DND-41 (cell line): ENCODE results near the gene GUCY2F.

ENCODE experiments used
- ATAC-seq: fragments of 200-7000 bp; cut with Tn5 transposase; 3 replicates; pipeline ENCODE4 v1.9.1; 2021; ENCODE audit warnings: low read depth; ENCODE audit not compliant: insufficient read depth
- DNase-seq: peaks from one replicate; pipeline ENCODE4 v3.0.0-alpha.2; 2020
- H2AFZ ChIP-seq: 2 replicates; pipeline ENCODE4 v1.6.0; 2012; ENCODE audit warnings: low read depth, low read length
- H3K27ac ChIP-seq: 2 replicates; pipeline ENCODE4 v1.5.1; 2012; ENCODE audit warnings: low read length, inconsistent platforms
- H3K27me3 ChIP-seq: fragments of 200-600 bp; sonication (generic); 2 replicates; pipeline ENCODE4 v1.6.0; 2012; ENCODE audit warnings: low read length, mild to moderate bottlenecking, inconsistent platforms; ENCODE audit not compliant: insufficient read depth, poor library complexity
- H3K36me3 ChIP-seq: 2 replicates; pipeline ENCODE4 v1.5.1; 2012; ENCODE audit warnings: low read length, inconsistent platforms; ENCODE audit not compliant: insufficient read depth
- H3K4me1 ChIP-seq: 2 replicates; pipeline ENCODE4 v1.5.1; 2012; ENCODE audit warnings: mild to moderate bottlenecking, low read length; ENCODE audit not compliant: insufficient read depth
- H3K4me2 ChIP-seq: 2 replicates; pipeline ENCODE4 v1.6.0; 2012; ENCODE audit warnings: mild to moderate bottlenecking, moderate library complexity, low read length, inconsistent platforms; ENCODE audit not compliant: insufficient read depth
- H3K4me3 ChIP-seq, 2 experiments: fragments of 200-600 bp in 1 of 2; shearing (Covaris generic) in 1 of 2; 2 replicates each; pipeline ENCODE4 v1.5.1; 2012 to 2016; ENCODE audit warnings: inconsistent platforms in 2 of 2, low read length in 2 of 2, mild to moderate bottlenecking in 2 of 2, low read depth in 1 of 2, moderate library complexity in 1 of 2
- H3K79me2 ChIP-seq: 2 replicates; pipeline ENCODE4 v1.6.0; 2012; ENCODE audit warnings: low read length, inconsistent platforms; ENCODE audit not compliant: insufficient read depth
- H3K9ac ChIP-seq: 2 replicates; pipeline ENCODE4 v1.6.0; 2012; ENCODE audit warnings: low read depth, mild to moderate bottlenecking, inconsistent platforms, low read length, moderate library complexity
- H3K9me3 ChIP-seq: 2 replicates; pipeline ENCODE4 v1.5.1; 2012; ENCODE audit warnings: low read length, moderate library complexity, mild to moderate bottlenecking, inconsistent platforms; ENCODE audit not compliant: insufficient read depth, severe bottlenecking
- H4K20me1 ChIP-seq: 2 replicates; pipeline ENCODE4 v1.6.0; 2012; ENCODE audit warnings: low read length; ENCODE audit not compliant: insufficient read depth
- EZH2 ChIP-seq: IDR thresholded peaks from 3 replicates; pipeline ENCODE4 v1.6.1; 2012; ENCODE audit warnings: borderline replicate concordance, low read depth, mild to moderate bottlenecking, moderate library complexity, low read length, inconsistent platforms; ENCODE audit not compliant: severe bottlenecking
- TF ChIP-seq, protein P1 (sequence below): IDR thresholded peaks from 2 replicates; pipeline ENCODE4 v1.5.1; 2012; ENCODE audit warnings: borderline replicate concordance, low read length, moderate library complexity, mild to moderate bottlenecking; ENCODE audit not compliant: poor library complexity, severe bottlenecking; ENCODE audit errors: extremely low read depth

GUCY2F gene

DNA sequence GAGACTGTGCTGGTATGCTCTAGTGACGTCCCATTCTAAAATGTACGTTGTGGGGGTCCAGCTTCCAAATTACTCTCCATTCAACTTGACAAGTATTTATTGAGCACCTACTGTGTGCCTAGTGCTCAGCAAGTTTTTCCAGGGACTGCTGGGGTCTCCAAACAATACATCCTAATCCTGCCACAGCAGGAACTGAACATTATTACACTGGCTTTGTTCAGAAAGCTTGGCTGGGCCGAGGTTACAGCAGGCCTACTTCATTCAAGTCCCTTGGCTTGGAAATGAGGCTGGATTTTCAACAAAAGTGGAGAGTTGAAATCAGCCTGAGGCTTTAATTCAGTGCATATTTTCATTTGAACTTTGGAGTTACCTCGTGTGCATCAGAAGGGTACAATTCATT, 78.0 kb downstream of the GUCY2F start:
- Histone ChIP-seq H2AFZ (no peak overlapping the region), H3K36me3 (no peaks in the 10 kb centered on the region), H3K9ac (no peak overlapping the region), H3K9me3 (no peaks in the 10 kb centered on the region), H3K4me2 (no peak overlapping the region), H3K4me3 (no peak overlapping the region), H3K79me2 (no peaks in the 10 kb centered on the region), H4K20me1 (no peaks in the 10 kb centered on the region), H3K4me1 (no peaks in the 10 kb centered on the region), H3K27ac (no peak overlapping the region), H3K27me3 (no peaks in the 10 kb centered on the region)
- TF ChIP-seq, protein P1, sequence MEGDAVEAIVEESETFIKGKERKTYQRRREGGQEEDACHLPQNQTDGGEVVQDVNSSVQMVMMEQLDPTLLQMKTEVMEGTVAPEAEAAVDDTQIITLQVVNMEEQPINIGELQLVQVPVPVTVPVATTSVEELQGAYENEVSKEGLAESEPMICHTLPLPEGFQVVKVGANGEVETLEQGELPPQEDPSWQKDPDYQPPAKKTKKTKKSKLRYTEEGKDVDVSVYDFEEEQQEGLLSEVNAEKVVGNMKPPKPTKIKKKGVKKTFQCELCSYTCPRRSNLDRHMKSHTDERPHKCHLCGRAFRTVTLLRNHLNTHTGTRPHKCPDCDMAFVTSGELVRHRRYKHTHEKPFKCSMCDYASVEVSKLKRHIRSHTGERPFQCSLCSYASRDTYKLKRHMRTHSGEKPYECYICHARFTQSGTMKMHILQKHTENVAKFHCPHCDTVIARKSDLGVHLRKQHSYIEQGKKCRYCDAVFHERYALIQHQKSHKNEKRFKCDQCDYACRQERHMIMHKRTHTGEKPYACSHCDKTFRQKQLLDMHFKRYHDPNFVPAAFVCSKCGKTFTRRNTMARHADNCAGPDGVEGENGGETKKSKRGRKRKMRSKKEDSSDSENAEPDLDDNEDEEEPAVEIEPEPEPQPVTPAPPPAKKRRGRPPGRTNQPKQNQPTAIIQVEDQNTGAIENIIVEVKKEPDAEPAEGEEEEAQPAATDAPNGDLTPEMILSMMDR = no peak
- TF ChIP-seq EZH2 = no peak
- ATAC-seq (no peak), DNase-seq (no peak)

DNA sequence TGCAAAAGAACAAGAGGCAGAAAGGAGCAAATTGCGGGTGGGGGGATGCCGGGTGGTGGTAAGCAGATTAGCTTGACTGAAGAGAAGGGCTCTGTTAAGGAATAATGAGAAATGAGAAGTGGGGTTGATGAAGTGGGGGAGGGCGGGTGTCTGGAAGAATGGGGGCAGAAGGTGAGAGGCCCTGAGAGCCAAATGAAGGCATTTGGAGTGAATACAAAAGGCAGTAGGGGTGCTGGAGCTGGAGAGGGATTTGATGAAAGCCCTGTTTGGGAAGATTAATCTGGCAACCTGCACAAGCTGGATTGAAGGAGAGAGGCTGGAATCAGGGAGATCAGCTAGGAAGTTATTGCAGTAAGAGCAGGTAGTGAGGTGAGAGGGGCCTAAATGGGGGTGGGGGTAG, 82.1 kb downstream of the GUCY2F start:
- Histone ChIP-seq H3K4me2 (no peak overlapping the region), H3K4me3 (no peak overlapping the region), H3K4me1 (no peaks in the 10 kb centered on the region), H3K36me3 (no peaks in the 10 kb centered on the region), H3K27ac (no peak overlapping the region), H3K27me3 (no peaks in the 10 kb centered on the region), H4K20me1 (no peaks in the 10 kb centered on the region), H2AFZ (no peak overlapping the region), H3K9me3 (no peaks in the 10 kb centered on the region), H3K9ac (no peak overlapping the region), H3K79me2 (no peaks in the 10 kb centered on the region)
- ATAC-seq = no peak
- TF ChIP-seq, protein P1 = no peak
- no peak for TF ChIP-seq EZH2
- no peak for DNase-seq

DNA sequence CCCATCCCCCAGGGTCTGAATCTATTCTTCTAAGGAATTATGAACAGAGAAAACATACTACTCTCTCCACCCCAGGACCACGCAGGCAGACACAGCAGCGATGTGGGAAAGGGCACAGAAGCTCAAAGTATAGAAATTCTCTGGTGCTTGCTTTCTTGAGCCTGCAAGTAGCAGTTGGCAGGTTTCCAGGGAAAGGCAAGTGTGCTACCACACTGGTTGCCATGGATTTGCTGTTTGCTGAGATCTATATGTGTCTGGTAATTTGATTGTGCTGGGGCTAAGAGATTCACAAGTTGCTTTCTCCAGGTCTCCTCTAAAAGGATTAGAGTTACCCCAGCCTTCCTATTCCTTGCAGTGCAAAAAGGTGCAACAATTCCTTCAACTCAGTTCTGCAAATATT, 83.1 kb downstream of the GUCY2F start:
- H3K79me2 ChIP-seq = no peaks in the 10 kb centered on the region
- H3K4me3 ChIP-seq = no peak overlapping the region
- no peak overlapping the region for H3K4me2 ChIP-seq
- TF ChIP-seq, protein P1 = no peak
- TF ChIP-seq EZH2 = no peak
- H3K9ac ChIP-seq = no peak overlapping the region
- H3K27me3 ChIP-seq = no peaks in the 10 kb centered on the region
- DNase-seq = no peak
- no peak for ATAC-seq
- H3K9me3 ChIP-seq = no peaks in the 10 kb centered on the region
- H3K36me3 ChIP-seq = no peaks in the 10 kb centered on the region
- H2AFZ ChIP-seq = no peak overlapping the region
- no peak overlapping the region for H3K27ac ChIP-seq
- no peaks in the 10 kb centered on the region for H4K20me1 ChIP-seq
- no peaks in the 10 kb centered on the region for H3K4me1 ChIP-seq

DNA sequence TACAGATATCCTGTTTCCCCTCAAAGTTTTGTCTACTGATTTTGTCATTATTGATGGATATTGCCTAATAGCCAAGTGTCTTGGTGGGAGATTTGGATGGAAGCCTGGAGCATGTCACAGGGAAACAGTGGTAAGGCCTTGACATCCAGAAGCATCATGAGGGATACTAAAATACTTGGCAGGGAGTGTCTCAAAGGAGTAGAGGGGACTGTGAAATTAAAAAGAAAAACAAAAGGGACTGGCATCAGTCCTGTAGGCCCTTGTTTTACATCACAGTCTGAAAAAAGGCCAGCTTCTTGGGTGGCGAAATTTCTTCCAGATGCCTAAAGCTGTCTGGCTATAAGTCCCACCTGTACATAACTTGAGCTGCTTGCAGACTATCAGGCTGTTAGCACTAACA, 83.8 kb downstream of the GUCY2F start:
- no peaks in the 10 kb centered on the region for H3K27me3 ChIP-seq
- DNase-seq (no peak), ATAC-seq (no peak)
- H3K27ac ChIP-seq = no peak overlapping the region
- no peak overlapping the region for H3K9ac ChIP-seq
- no peak for TF ChIP-seq EZH2
- TF ChIP-seq, protein P1 = no peak
- H3K9me3 ChIP-seq = no peaks in the 10 kb centered on the region
- H3K79me2 ChIP-seq = no peaks in the 10 kb centered on the region
- H3K4me3 ChIP-seq = no peak overlapping the region
- no peak overlapping the region for H2AFZ ChIP-seq
- no peaks in the 10 kb centered on the region for H3K4me1 ChIP-seq
- no peak overlapping the region for H3K4me2 ChIP-seq
- no peaks in the 10 kb centered on the region for H3K36me3 ChIP-seq
- H4K20me1 ChIP-seq = no peaks in the 10 kb centered on the region
